ENCODE results near the gene EPC1.

- TF ChIP-seq POLR2AphosphoS5 (IDR thresholded peaks at IDR 0.05; ENCODE audit: borderline replicate concordance, low read depth, low read length) (no peak), EZH2 (IDR thresholded peaks at IDR 0.05) (no peak)
Observed at GRCh38 chr10:32381165-32381564, 34.2 kb upstream of the EPC1 start.
